ENCODE measurements around the gene TTC13.

The TTC13 gene

DNA sequence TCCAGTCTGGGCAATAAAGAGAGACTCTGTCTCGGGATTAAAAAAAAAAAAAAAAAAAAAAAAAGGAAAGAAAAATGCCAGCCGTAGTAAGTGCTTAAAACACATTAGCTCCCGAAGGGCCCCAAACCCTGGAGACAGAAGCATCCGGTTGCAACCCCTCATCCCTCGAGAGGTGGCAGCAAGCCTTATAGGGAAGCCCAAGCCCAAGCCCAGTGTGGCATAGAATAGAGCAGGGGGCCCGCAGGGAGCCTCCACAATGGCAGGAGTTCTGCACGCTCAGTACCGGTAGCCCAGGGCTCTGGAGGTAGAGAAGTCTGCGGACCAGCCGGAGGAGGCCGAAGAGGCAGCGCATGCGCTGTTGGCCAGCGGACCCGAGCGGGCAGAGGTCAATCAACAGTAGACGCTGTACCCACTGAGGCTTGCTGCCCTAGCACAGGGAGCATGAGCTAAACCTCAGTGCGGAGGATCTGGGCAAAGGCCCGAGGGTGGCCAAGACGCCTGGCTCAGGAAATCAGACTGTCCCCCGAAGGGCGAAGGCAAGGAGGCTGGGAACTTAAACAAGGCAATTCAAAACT is 76.2 kb downstream of the TTC13 start:
- DNase-seq = no peak

DNA sequence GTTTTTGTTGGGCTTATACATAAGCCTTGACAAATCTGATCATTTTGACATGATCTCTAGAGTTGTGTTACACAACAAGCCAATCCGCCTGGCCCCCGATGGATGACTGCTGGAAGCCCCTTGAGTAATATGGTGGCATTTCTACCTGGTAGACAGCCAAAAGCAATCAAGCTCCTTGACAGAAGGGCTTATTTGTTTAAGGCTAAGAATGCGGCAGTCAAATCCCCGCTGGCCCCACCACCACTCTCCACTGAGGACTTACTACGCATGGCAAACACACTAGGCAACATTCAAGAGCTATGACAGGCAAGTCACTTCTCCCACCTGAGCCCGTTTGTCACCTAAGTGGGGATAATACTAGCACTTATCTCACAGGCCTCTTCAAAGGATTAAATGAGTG is 77.0 kb downstream of the TTC13 start:
- DNase-seq = no peak

DNA sequence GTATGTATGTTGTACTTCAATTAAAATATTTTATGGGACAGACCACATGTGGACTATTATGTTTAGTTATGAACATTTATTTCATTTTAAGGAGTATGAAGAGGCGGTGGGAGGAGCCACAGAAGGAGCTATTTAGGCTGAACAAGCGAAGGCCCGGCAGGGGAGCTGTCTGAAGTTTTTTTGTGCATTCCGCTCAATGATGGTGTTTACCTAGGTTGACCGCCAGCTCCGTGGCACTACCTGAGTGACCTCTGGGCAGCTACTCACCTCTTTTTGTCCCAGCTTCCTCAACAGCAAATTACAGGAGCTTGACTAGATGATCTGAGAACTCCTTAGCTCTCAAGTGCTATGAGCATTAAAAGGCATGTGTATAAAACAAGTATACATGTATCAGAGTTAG is 77.7 kb downstream of the TTC13 start:
- DNase-seq = no peak

DNA sequence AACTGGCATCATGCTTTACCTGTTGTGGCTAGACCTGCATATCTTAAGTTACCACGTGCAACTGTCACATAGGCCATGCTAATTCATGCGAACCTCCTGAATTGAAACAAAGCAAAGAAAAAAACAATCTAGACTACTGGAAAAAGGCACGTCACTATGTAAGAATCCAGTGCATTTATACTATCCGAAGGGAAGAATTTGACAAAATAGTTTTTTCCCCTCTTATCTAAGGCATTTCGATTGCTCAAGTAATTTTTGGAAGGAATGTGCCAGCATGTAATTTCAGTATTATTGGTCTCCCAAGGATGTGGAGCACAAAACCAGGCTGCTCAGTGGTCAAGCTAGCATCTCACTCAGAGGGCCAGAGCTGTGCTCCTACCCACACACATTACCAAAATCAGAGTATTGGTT is 78.8 kb downstream of the TTC13 start:
- no peak for DNase-seq

DNA sequence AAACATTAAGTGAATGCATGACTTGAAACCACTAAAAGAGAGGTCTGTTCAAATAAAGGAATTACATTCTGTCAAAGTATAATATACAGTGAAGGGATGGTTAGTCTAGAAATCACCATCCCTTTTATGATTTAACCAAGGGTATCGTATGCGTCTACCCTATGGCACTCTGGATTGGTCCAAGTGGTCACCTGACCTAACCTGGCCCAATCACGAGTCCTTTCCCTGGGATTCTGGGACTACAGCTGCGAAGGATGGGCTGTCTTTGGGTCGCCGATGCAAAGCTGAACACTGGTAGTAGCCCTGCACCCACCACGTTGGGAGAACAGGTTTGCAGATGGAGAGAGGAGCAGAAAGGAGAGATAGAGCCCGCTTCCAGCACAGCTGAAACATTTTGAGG is 79.9 kb downstream of the TTC13 start:
- DNase-seq = no peak

GRCh38 chr1:230898144-230898543 is 80.5 kb downstream of the TTC13 start:
- DNase-seq = no peak

DNA sequence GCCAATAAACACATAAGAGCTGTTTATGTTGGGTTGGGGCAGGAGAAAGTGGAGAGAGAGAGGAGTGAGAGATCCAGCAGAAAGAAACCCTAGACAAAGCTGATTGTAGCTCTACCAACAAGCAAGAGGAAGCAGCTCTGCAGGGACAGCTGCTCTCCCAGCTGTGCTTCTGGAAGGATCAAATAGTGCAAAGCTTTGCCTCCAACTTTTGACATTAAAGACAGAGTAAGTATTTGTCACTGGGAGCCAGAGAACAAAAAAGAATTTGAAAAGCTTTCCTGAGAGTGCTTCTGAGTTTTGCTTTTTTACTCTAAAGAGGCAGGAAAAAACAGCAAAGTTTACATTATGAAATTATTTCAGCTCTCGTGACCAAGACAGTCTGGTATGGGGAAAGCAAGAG is 81.9 kb downstream of the TTC13 start:
- DNase-seq = no peak

GRCh38 chr1:230895452-230895851 is 83.2 kb downstream of the TTC13 start:
- DNase-seq = no peak

GRCh38 chr1:230894664-230895063 is 84.0 kb downstream of the TTC13 start:
- DNase-seq = no peak

GRCh38 chr1:230894032-230894431 is 84.6 kb downstream of the TTC13 start:
- no peak for DNase-seq

DNA sequence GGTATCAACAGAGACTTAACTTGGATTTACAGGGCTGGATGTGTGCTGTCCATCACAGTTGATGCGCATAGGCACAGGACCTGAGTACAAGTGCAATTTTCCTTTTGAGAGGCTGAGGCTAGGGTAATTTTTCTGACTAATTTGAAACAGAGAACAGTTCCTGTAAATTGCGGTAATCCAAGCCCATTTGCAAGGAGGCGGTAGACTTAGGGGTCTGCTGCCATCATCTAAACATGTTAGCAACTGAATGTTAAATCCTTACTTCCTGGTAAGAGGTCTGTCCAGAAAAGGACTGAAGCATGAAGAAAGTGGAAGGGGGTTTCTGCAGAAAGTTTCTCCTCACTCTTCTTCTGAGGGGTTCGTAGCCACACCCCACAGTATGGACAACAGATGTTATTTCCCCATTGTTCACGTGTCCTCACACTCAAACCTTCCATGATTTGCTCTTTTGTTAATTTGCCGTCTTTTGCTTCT is 86.6 kb downstream of the TTC13 start:
- DNase-seq = no peak

DNA sequence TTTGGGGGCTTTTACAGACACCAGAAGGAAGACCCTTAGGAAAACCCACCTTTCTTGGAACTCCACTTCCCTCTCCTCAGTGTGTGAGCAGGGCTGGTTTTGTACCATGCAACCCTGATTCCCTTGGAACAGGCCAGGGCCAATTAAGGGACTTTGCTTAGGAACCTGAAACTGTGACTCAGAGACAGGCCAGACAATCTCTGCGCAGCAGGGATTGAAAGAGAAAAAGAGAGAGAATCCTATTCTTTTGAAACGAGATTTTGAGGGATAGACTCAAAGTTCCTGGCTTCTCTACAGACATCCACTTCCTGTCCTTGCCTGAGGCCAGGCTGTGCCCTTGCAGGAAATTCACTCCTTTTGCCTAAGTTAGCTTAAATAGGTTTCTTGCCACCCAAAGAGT is 87.2 kb downstream of the TTC13 start:
- no peak for DNase-seq

DNA sequence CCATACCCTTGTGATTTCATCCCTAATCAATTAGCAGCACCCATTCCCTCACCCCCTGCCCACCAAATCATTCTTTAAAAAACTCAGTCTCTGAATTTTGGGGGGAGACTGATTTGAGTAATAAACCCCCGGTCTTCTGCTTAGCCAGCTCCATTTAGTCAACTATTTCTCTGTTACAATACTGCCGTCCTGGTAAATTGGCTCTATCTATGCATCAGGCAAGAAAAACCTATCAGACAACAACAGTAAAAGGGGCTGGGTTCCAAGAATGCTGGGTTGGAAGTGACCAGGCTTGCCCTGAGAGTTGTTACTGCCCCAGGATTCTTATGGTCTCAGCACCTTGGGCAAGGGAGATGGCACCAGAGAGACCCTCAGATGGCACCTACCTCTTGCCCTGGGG is 94.0 kb downstream of the TTC13 start:
- DNase-seq = no peak

DNA sequence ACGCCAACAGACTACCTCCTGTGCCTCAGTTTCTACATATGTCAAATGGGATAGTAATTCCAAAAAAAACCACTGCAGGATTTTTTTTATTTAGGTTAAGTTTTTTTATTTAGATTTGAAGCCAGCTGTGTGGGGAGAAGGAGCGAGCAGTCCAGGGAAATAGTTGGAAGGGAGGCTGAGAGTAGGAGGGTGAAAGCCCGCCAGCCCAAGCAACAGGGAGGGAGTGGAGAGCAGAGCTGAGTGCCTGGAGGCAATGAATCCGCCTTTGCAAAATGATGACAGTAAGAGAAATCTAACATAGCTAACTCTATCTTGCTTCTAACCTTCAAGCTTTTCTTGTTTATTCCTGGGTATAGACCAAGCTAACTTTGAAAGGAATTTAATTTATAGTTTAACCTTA is 94.7 kb downstream of the TTC13 start:
- DNase-seq = no peak

GRCh38 chr1:230879778-230880177 is 98.9 kb downstream of the TTC13 start:
- DNase-seq = no peak

- no peak for DNase-seq
Measured at GRCh38 chr1:230878591-230878990, 100.1 kb downstream of the TTC13 start.

DNA sequence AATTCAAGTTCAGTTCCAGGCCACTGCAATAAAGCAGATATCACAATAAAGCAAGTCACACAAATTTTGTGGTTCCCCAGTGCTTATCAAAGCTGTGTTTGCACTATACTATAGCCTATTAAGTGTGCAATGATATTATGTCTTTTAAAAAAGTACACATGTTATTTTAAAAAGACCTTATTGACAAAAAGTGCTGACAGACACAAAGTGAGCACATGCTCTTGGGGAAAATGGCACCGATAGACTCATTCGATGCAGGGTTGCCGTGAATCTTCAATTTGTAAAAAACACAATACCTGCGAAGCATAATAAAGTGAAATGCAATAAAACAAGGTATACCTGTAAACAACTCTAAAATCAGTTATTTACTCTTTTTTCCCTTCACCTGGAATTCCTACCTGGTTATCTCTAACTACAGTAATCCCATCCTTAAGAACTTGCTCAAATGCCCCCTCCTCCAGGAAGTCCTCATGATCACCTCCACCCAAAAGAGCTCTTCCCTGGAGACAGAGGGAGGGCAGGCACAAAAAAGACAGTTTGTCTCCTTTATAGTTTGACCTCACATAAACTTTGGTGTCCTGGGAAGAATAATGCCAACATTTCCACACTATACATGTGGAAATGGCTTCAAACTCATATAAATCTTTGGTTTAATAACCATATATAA is 100.6 kb downstream of the TTC13 start:
- no peak for DNase-seq

- no peak for DNase-seq
Measured at GRCh38 chr1:230877146-230877923, 101.3 kb downstream of the TTC13 start.

DNA sequence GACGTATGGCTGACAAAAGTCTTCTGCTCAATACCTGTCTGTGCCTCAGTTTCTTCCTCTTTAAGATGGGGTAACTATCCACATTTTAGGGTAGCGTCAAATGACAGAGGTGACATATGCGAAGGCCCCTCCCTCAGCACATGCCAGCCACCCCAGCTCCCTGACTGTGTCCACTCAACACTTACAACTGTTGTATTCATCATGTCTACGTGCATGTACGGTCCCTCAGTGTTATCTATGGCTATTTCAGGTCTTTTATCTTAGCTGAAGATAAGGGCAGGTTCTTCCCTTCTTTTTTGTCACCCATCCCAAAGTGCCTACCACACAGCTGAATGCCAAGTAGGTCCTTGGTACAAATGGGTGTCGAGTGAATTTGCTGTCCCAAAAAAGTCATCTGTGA is 102.0 kb downstream of the TTC13 start:
- no peak for DNase-seq

GRCh38 chr1:230875370-230875769 is 103.3 kb downstream of the TTC13 start:
- no peak for DNase-seq

DNA sequence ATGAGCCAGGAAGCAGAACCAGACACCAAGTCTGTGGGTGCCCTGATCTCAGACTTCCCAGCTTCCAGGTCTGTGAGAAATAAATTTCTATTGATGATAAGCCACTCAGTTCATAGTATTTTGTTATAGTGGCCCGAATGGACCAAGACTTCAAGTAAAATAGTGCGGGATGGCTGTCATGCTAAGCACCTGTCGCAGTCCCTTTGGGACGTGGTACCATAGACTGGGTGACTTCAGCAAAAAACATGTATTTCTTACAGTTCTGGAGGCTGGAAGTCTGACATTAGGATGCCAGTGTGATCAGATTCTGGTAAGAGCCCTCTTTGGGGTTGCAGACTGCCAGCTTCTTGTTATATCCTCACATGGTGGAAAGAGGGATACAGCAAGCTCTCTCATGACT is 107.7 kb downstream of the TTC13 start:
- no peak for DNase-seq

GRCh38 chr1:230869500-230869899 is 109.2 kb downstream of the TTC13 start:
- DNase-seq = no peak

DNA sequence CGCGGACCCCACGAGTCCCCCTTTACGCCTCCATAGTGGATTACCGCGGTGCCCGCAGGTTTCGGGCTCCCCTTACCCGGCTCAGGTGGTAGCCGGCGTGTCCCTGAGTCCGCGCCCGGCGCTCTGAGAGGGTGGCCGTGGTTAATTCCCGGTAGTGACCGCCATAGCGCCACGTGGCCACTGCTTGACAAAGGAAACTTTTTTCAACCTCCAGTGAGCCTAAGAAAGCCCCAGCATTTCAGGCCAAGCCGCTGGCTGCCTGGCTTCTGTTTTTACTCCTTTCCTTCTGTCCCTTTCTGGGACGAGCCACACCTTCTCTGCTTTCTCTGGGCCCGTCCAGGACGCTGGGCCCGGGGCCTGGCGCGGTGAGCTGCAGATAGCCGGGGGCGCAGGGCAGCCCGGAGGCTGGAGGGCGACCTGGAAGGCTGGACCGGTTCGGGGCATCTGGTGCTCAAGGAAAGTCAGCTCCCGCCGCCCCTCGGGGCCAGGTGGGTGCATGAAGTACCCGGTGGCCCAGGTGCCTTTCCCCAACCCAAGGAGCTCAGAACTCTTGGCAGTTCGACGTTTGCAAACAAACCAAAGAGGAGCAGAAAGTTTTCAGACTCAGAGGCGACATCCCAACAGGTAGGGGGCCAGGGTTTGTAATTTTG is 109.8 kb downstream of the TTC13 start:
- DNase-seq = no peak
